Immature natural killer cell (primary cell): ENCODE results near the gene CLDN19. TPM values are rescaled to one million over a fixed set of nuclear protein-coding genes. Genes with fewer than 3 reads are reported as not detected.
"Not testable (repeated sequence)": the region's sequence is repeated elsewhere in the genome, so short reads cannot be mapped to it uniquely, and the experiment has no call there.

Experiments used
- DNase-seq, 3 donors: peaks; one replicate each; pipeline ENCODE4 v3.0.0; 2022; ENCODE audit warnings: mixed read lengths in 1 of 3
- H3K27ac Mint-ChIP-seq, 6 donors: one replicate each; pipeline ENCODE4 v1.8.0; 2020; ENCODE audit warnings: mixed read lengths in 6 of 6, mild to moderate bottlenecking in 5 of 6, inconsistent platforms in 4 of 6, moderate library complexity in 3 of 6
- H3K27me3 Mint-ChIP-seq, 3 donors: one replicate each; pipeline ENCODE4 v1.8.0; 2020 to 2021; ENCODE audit warnings: low read depth in 3 of 3, mild to moderate bottlenecking in 3 of 3, mixed read lengths in 3 of 3, moderate library complexity in 3 of 3, inconsistent platforms in 1 of 3
- H3K36me3 Mint-ChIP-seq, 3 donors: one replicate each; pipeline ENCODE4 v1.8.0; 2020; ENCODE audit warnings: mixed read lengths in 3 of 3, inconsistent platforms in 2 of 3, mild to moderate bottlenecking in 2 of 3
- H3K4me1 Mint-ChIP-seq, 2 donors: one replicate each; pipeline ENCODE4 v1.8.0; 2020; ENCODE audit warnings: inconsistent platforms in 2 of 2, mild to moderate bottlenecking in 2 of 2, mixed read lengths in 2 of 2, moderate library complexity in 1 of 2
- H3K4me3 Mint-ChIP-seq, 5 donors: one replicate each; pipeline ENCODE4 v1.8.0; 2020; ENCODE audit warnings: mild to moderate bottlenecking in 5 of 5, mixed read lengths in 5 of 5, inconsistent platforms in 3 of 5, moderate library complexity in 3 of 5
- H3K9me3 Mint-ChIP-seq, 6 donors: one replicate each; pipeline ENCODE4 v1.8.0; 2020; ENCODE audit warnings: mild to moderate bottlenecking in 6 of 6, mixed read lengths in 6 of 6, inconsistent platforms in 4 of 6, moderate library complexity in 3 of 6
- polyA plus RNA-seq, 3 donors: library from polyadenylated mRNA; unstranded; fragments of 300-500 nt; fragmentation: Illumina TruSeq; gene quantifications; one replicate each; pipeline ENCODE4 v1.2.3, GENCODE V29; 2021

Gene CLDN19
- polyA plus RNA-seq, 3 donors from 2014 or later: not detected

GRCh38 chr1:42731585-42731984 lies 8.5 kb downstream of the CLDN19 start:
- no peak overlapping the region for H3K4me3 Mint-ChIP-seq
- H3K27ac Mint-ChIP-seq: no peak overlapping the region
- no peaks in the 10 kb centered on the region for H3K9me3 Mint-ChIP-seq
- H3K4me1 Mint-ChIP-seq: no peaks in the 10 kb centered on the region
- DNase-seq: no peak
- peaks cover 0 to 2% (median 0%) of the 10 kb centered on the region in 3 donors for H3K27me3 Mint-ChIP-seq
- H3K36me3 Mint-ChIP-seq: no peaks in the 10 kb centered on the region

GRCh38 chr1:42730988-42731387 lies 9.0 kb downstream of the CLDN19 start:
- H3K36me3 Mint-ChIP-seq: no peaks in the 10 kb centered on the region
- H3K4me3 Mint-ChIP-seq: no peak overlapping the region
- no peak overlapping the region for H3K27ac Mint-ChIP-seq
- no peaks in the 10 kb centered on the region for H3K9me3 Mint-ChIP-seq
- no peaks in the 10 kb centered on the region for H3K4me1 Mint-ChIP-seq
- no peaks in the 10 kb centered on the region for H3K27me3 Mint-ChIP-seq
- no peak for DNase-seq

GRCh38 chr1:42730002-42730401 lies 10.0 kb downstream of the CLDN19 start:
- no peaks in the 10 kb centered on the region for H3K36me3 Mint-ChIP-seq
- no peak overlapping the region for H3K27ac Mint-ChIP-seq
- no peak overlapping the region for H3K4me3 Mint-ChIP-seq
- no peaks in the 10 kb centered on the region for H3K9me3 Mint-ChIP-seq
- DNase-seq: no peak
- no peaks in the 10 kb centered on the region for H3K4me1 Mint-ChIP-seq
- no peaks in the 10 kb centered on the region for H3K27me3 Mint-ChIP-seq

GRCh38 chr1:42725820-42726219 lies 14.2 kb downstream of the CLDN19 start:
- not testable (repeated sequence) for H3K4me1 Mint-ChIP-seq, H3K4me3 Mint-ChIP-seq, H3K36me3 Mint-ChIP-seq, H3K27me3 Mint-ChIP-seq, DNase-seq, H3K27ac Mint-ChIP-seq, H3K9me3 Mint-ChIP-seq

- Mint-ChIP-seq H3K4me3 (no peak overlapping the region), H3K36me3 (no peaks in the 10 kb centered on the region), H3K27ac (peak overlapping the region in 1 of 6 donors; percentile 35), H3K27me3 (peaks cover 0 to 3% (median 0%) of the 10 kb centered on the region in 3 donors), H3K4me1 (no peaks in the 10 kb centered on the region), H3K9me3 (no peaks in the 10 kb centered on the region)
- DNase-seq: no peak
These were observed 16.5 kb downstream of the CLDN19 start for GRCh38 chr1:42723511-42723910.

GRCh38 chr1:42722403-42722802 lies 17.6 kb downstream of the CLDN19 start:
- H3K27ac Mint-ChIP-seq, H3K4me1 Mint-ChIP-seq, H3K36me3 Mint-ChIP-seq, H3K4me3 Mint-ChIP-seq, H3K9me3 Mint-ChIP-seq, H3K27me3 Mint-ChIP-seq, DNase-seq: not testable (repeated sequence)

GRCh38 chr1:42721926-42722325 lies 18.1 kb downstream of the CLDN19 start:
- H3K4me3 Mint-ChIP-seq: no peak overlapping the region
- H3K36me3 Mint-ChIP-seq: peaks cover 2 to 7% (median 5%) of the 10 kb centered on the region in 3 donors
- no peak for DNase-seq
- H3K27ac Mint-ChIP-seq: no peak overlapping the region
- H3K9me3 Mint-ChIP-seq: peaks cover 0 to under 1% (median 0%) of the 10 kb centered on the region in 6 donors
- peaks cover 0 to 3% (median 0%) of the 10 kb centered on the region in 3 donors for H3K27me3 Mint-ChIP-seq
- no peaks in the 10 kb centered on the region for H3K4me1 Mint-ChIP-seq

GRCh38 chr1:42720868-42721267 lies 19.2 kb downstream of the CLDN19 start:
- Mint-ChIP-seq H3K27ac (no peak overlapping the region), H3K4me1 (no peaks in the 10 kb centered on the region), H3K27me3 (peaks cover 0 to 3% (median 0%) of the 10 kb centered on the region in 3 donors)

GRCh38 chr1:42714441-42714840 lies 25.6 kb downstream of the CLDN19 start:
- peaks cover 42 to 57% (median 53%) of the 10 kb centered on the region in 3 donors for H3K36me3 Mint-ChIP-seq
- not testable (repeated sequence) for H3K4me3 Mint-ChIP-seq, H3K27me3 Mint-ChIP-seq, H3K27ac Mint-ChIP-seq, DNase-seq
- peaks cover 6 to 23% of the 10 kb centered on the region in 2 donors for H3K4me1 Mint-ChIP-seq
- peaks cover 13 to 25% (median 19%) of the 10 kb centered on the region in 6 donors for H3K9me3 Mint-ChIP-seq

More at GRCh38 chr1:42720868-42721267, 19.2 kb downstream of the CLDN19 start:
- Mint-ChIP-seq H3K9me3 (peaks cover 0 to 1% (median 0%) of the 10 kb centered on the region in 6 donors), H3K4me3 (no peak overlapping the region), H3K36me3 (peaks cover 7 to 15% (median 8%) of the 10 kb centered on the region in 3 donors)
- no peak for DNase-seq

- no peak for DNase-seq
- Mint-ChIP-seq H3K27me3 (peaks cover 0 to 5% (median 0%) of the 10 kb centered on the region in 3 donors), H3K4me3 (no peak overlapping the region), H3K4me1 (peaks cover 6 to 23% of the 10 kb centered on the region in 2 donors), H3K27ac (no peak overlapping the region), H3K36me3 (peaks cover 42 to 59% (median 55%) of the 10 kb centered on the region in 3 donors), H3K9me3 (peaks cover 13 to 25% (median 19%) of the 10 kb centered on the region in 6 donors)
These were observed 26.7 kb downstream of the CLDN19 start for GRCh38 chr1:42713293-42713692.

GRCh38 chr1:42712808-42713207 lies 27.2 kb downstream of the CLDN19 start:
- not testable (repeated sequence) for H3K27ac Mint-ChIP-seq, DNase-seq, H3K4me3 Mint-ChIP-seq, H3K27me3 Mint-ChIP-seq
- Mint-ChIP-seq H3K4me1 (peaks cover 6 to 23% of the 10 kb centered on the region in 2 donors), H3K9me3 (peaks cover 13 to 25% (median 19%) of the 10 kb centered on the region in 6 donors), H3K36me3 (peaks cover 42 to 59% (median 59%) of the 10 kb centered on the region in 3 donors)

- Mint-ChIP-seq H3K4me3 (no peak overlapping the region), H3K27ac (peak overlapping the region in 4 of 6 donors; percentile 19 to 50 (median 34)), H3K4me1 (peaks cover 1 to 7% of the 10 kb centered on the region in 2 donors), H3K9me3 (no peaks in the 10 kb centered on the region), H3K36me3 (peaks cover 0 to 67% (median 24%) of the 10 kb centered on the region in 3 donors), H3K27me3 (peaks cover 2 to 5% (median 4%) of the 10 kb centered on the region in 3 donors)
- DNase-seq: no peak
These were observed 36.1 kb downstream of the CLDN19 start for GRCh38 chr1:42703888-42704464.

- Mint-ChIP-seq H3K36me3 (peaks cover 3 to 64% (median 30%) of the 10 kb centered on the region in 3 donors), H3K27ac (peak overlapping the region in 3 of 6 donors; percentile 17 to 64 (median 49)), H3K4me1 (peaks cover 11 to 15% of the 10 kb centered on the region in 2 donors), H3K27me3 (peaks cover 2 to 9% (median 4%) of the 10 kb centered on the region in 3 donors), H3K4me3 (no peak overlapping the region), H3K9me3 (no peaks in the 10 kb centered on the region)
- no peak for DNase-seq
These were observed 40.0 kb downstream of the CLDN19 start for GRCh38 chr1:42700006-42700405.

- peaks cover 2 to 9% (median 4%) of the 10 kb centered on the region in 3 donors for H3K27me3 Mint-ChIP-seq
- no peak for DNase-seq
- H3K9me3 Mint-ChIP-seq: no peaks in the 10 kb centered on the region
- H3K36me3 Mint-ChIP-seq: peaks cover 3 to 49% (median 21%) of the 10 kb centered on the region in 3 donors
- no peak overlapping the region for H3K4me3 Mint-ChIP-seq
- peak overlapping the region in 2 of 6 donors; percentile 24 to 79 for H3K27ac Mint-ChIP-seq
- H3K4me1 Mint-ChIP-seq: peaks cover 20 to 26% of the 10 kb centered on the region in 2 donors
These were observed 41.8 kb downstream of the CLDN19 start for GRCh38 chr1:42698081-42698813.
